Tibial nerve (tissue), 4 donors: Measurements from ENCODE around the gene ADAMTS4. TPM values are rescaled to one million over a fixed set of nuclear protein-coding genes. Genes with fewer than 3 reads are reported as not detected.

Experiments used
- DNase-seq, 2 donors: peaks; one replicate each; pipeline ENCODE4 v3.0.0-alpha.2; 2019; ENCODE audit warnings: low spot score in 2 of 2
- H3K27ac ChIP-seq, 4 donors: fragments of 200-600 bp; sonication (generic) in 3 of 4; one replicate each; pipeline ENCODE4 v1.5.1; 2017 to 2019; ENCODE audit warnings: mild to moderate bottlenecking in 1 of 4
- H3K27me3 ChIP-seq, 2 donors: fragments of 200-600 bp; sonication (generic) in 1 of 2; one replicate each; pipeline versions ENCODE4 v1.5.1 to v1.6.0; 2017 to 2019
- H3K36me3 ChIP-seq, 3 donors: fragments of 200-600 bp; sonication (generic); one replicate each; pipeline ENCODE4 v1.5.1; 2018 to 2019
- H3K4me1 ChIP-seq, 4 donors: fragments of 200-600 bp; sonication (generic) in 3 of 4; one replicate each; pipeline ENCODE4 v1.5.1; 2017 to 2019
- H3K4me3 ChIP-seq, 4 donors: fragments of 200-600 bp; sonication (generic) in 3 of 4; one replicate each; pipeline ENCODE4 v1.5.1; 2017 to 2019; ENCODE audit warnings: mild to moderate bottlenecking in 1 of 4, moderate library complexity in 1 of 4
- H3K9me3 ChIP-seq, 4 donors: fragments of 200-600 bp; sonication (generic) in 3 of 4; one replicate each; pipeline ENCODE4 v1.5.1; 2017 to 2019
- EP300 ChIP-seq, 2 donors: sonication (generic); formaldehyde crosslinking; IDR thresholded peaks; one replicate each; pipeline ENCODE4 v1.6.1; 2017; ENCODE audit warnings: antibody characterized with exemption in 2 of 2, mild to moderate bottlenecking in 1 of 2
- POLR2A ChIP-seq, 2 donors: fragments of 450-650 bp; IDR thresholded peaks; one replicate each; pipeline ENCODE4 v1.6.1; 2017; ENCODE audit warnings: antibody characterized with exemption in 2 of 2, mild to moderate bottlenecking in 2 of 2, moderate library complexity in 2 of 2
- WGBS, 2 donors: methylation state at CpG; one replicate each; pipeline ENCODE4 v1.1.5; 2018; 5-methylcytosine and 5-hydroxymethylcytosine counted together
- total RNA-seq, 4 donors: library from RNA; depleted of rRNA; stranded (reverse); fragments of >200 nt; gene quantifications; one replicate each; pipeline ENCODE4 v1.1.0, GENCODE V29; 2016
- TF ChIP-seq, protein P1 (sequence below), 5 experiments: fragments of 200-600 bp in 3 of 5; fragments of 450-650 bp in 2 of 5; sonication (generic) in 3 of 5; IDR thresholded peaks; one replicate each; pipeline ENCODE4 v1.5.1; 2016 to 2019; ENCODE audit warnings: antibody characterized with exemption in 5 of 5, mild to moderate bottlenecking in 3 of 5, moderate library complexity in 2 of 5

The ADAMTS4 gene
- total RNA-seq, 4 donors from 2014 or later = 9.0 to 54.9 (median 19.5) TPM

DNA sequence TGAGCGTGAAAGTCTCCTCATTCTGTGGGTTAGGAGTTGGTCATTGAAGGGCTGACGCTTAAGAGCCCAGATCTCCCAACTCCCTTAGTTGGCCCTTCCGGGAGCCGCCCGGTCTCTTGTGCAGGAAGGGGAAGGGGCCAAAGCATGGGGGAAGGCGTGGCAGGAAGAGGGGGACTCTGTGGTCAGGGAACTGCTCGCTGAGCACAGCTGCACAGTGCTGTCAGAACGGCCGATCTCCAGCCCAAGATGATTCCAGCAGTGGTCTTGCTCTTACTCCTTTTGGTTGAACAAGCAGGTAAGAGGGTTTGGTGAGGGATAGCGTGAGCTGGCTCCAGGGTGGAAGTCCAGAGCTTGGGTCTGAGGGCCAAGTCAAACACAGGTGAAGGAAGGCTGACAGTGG is 16.2 kb upstream of the ADAMTS4 start, which contains the start of gene FCER1G:
Gene FCER1G (plus strand): TSS at position 220 of the 400 bp plus-strand sequence. CDS start 27 bp downstream, at position 247.
- Histone ChIP-seq H3K4me3 (peak within 1 kb of the TSS in 3 of 4 donors; percentile 8 to 44 (median 9)), H3K27ac (peak within 1 kb of the TSS in 3 of 4 donors; percentile 5 to 88 (median 83)), H3K27me3 (no peaks in the 10 kb centered on the region), H3K9me3 (no peaks in the 10 kb centered on the region), H3K36me3 (peaks cover 0 to 55% (median 25%) of the 10 kb centered on the region in 3 donors), H3K4me1 (peaks cover 0 to 13% (median 6%) of the 10 kb centered on the region in 4 donors)
- TF ChIP-seq EP300 (IDR thresholded peaks at IDR 0.05) (peak in 1 of 2 donors; percentile 60), POLR2A (IDR thresholded peaks at IDR 0.05) (peak; percentile 9 to 36)
- TF ChIP-seq, protein P1, sequence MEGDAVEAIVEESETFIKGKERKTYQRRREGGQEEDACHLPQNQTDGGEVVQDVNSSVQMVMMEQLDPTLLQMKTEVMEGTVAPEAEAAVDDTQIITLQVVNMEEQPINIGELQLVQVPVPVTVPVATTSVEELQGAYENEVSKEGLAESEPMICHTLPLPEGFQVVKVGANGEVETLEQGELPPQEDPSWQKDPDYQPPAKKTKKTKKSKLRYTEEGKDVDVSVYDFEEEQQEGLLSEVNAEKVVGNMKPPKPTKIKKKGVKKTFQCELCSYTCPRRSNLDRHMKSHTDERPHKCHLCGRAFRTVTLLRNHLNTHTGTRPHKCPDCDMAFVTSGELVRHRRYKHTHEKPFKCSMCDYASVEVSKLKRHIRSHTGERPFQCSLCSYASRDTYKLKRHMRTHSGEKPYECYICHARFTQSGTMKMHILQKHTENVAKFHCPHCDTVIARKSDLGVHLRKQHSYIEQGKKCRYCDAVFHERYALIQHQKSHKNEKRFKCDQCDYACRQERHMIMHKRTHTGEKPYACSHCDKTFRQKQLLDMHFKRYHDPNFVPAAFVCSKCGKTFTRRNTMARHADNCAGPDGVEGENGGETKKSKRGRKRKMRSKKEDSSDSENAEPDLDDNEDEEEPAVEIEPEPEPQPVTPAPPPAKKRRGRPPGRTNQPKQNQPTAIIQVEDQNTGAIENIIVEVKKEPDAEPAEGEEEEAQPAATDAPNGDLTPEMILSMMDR (IDR thresholded peaks at IDR 0.05) = no peak
- DNase-seq = peak in 1 of 2 donors; percentile 53
- WGBS, 2 donors = 73 to 82% methylated on average over 10 of the region's 10 CpGs

DNA sequence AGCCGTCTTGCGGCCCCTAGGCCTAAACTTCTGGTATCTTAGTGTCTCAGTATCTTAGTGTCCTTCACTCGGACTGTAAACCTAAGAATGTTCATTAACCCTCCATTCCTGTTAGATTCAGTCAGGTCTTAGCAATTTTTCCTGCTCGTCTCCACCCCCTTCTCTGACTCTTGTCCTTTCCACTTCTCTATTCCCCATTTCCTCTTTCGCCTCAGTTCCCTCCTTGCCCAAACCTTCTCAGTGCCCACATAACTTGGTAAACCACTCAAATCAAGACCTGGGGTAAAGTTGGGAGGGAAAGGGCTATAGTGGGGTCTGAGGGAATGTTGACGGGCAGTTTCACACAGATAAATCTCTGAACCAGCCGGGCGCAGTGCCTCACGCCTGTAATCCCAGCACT is 15.5 kb upstream of the ADAMTS4 start:
- no peak for DNase-seq
- no peaks in the 10 kb centered on the region for H3K9me3 ChIP-seq
- H3K36me3 ChIP-seq = peaks cover 0 to 60% (median 25%) of the 10 kb centered on the region in 3 donors
- peak overlapping the region in 2 of 4 donors; percentile 40 to 88 for H3K27ac ChIP-seq
- TF ChIP-seq POLR2A (IDR thresholded peaks at IDR 0.05) (no peak), EP300 (IDR thresholded peaks at IDR 0.05) (peak in 1 of 2 donors; percentile 16)
- peak overlapping the region in 1 of 4 donors; percentile 44 for H3K4me3 ChIP-seq
- no peaks in the 10 kb centered on the region for H3K27me3 ChIP-seq
- H3K4me1 ChIP-seq = peaks cover 0 to 18% (median 7%) of the 10 kb centered on the region in 4 donors
- 80 to 85% methylated on average over 9 of the region's 9 CpGs for WGBS, 2 donors

DNA sequence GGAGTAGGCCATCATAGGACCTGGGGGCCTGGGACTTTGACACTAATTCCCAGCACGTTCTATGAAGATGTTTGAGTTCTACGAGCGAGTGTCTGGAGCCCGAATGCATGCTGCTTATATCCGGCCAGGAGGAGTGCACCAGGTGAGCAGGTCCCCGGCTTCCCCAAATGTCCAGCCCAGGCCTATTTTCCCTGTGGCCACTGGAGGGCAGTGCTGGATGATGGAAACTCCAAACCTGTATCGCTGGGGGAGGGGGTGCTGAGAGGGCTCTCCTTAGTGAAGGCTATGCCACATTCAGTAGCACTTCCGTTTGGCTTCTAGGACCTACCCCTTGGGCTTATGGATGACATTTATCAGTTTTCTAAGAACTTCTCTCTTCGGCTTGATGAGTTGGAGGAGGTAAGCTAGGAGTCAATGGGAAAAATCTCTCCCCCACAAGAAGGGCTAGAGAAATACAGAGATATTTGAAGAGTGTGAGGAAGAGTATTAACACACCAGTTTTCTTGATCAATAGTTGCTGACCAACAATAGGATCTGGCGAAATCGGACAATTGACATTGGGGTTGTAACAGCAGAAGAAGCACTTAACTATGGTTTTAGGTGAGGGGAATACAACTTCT is 11.0 kb upstream of the ADAMTS4 start:
- H3K4me1 ChIP-seq = peaks cover 0 to 35% (median 0%) of the 10 kb centered on the region in 4 donors
- H3K4me3 ChIP-seq = no peak overlapping the region
- peak overlapping the region in 2 of 4 donors; percentile 37 to 54 for H3K27ac ChIP-seq
- DNase-seq = peak in 1 of 2 donors; percentile 72
- WGBS, 2 donors = 33 to 37% methylated on average over 11 of the region's 11 CpGs
- no peaks in the 10 kb centered on the region for H3K27me3 ChIP-seq
- H3K9me3 ChIP-seq = no peaks in the 10 kb centered on the region
- TF ChIP-seq POLR2A (IDR thresholded peaks at IDR 0.05) (no peak), EP300 (IDR thresholded peaks at IDR 0.05) (peak in 1 of 2 donors; percentile 9)
- TF ChIP-seq, protein P1 (IDR thresholded peaks at IDR 0.05) = peak; percentile 83 to 87 (median 85)
- H3K36me3 ChIP-seq = peaks cover 0 to 97% (median 25%) of the 10 kb centered on the region in 3 donors

DNA sequence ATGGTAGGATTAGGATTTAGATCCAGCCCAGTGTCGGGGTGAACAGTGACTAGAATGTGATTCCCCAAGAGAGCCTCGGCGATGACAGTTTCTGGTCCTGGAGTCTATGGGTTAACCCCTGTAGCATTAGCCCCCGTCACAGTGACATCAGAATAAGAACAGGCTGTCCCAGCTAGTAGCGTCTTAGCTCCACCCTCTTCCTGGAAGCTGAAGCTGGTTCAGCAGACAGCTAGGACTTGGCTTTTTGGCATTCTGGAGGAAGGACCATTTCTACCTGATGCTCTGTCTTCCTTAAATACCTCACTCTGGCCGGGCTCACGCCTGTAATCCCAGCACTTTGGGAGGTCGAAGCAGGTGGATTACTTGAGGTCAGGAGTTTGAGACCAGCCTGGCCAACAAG is 8.3 kb upstream of the ADAMTS4 start:
- Histone ChIP-seq H3K27ac (peak overlapping the region in 3 of 4 donors; percentile 71 to 97 (median 73)), H3K4me3 (no peak overlapping the region), H3K4me1 (peaks cover 0 to 58% (median 13%) of the 10 kb centered on the region in 4 donors), H3K9me3 (no peaks in the 10 kb centered on the region), H3K36me3 (peaks cover 0 to 84% (median 13%) of the 10 kb centered on the region in 3 donors), H3K27me3 (no peaks in the 10 kb centered on the region)
- no peak for TF ChIP-seq POLR2A (IDR thresholded peaks at IDR 0.05)
- TF ChIP-seq EP300 (IDR thresholded peaks at IDR 0.05) = peak; percentile 69 to 77
- WGBS, 2 donors = 68 to 70% methylated on average over 8 of the region's 8 CpGs
- DNase-seq = no peak

DNA sequence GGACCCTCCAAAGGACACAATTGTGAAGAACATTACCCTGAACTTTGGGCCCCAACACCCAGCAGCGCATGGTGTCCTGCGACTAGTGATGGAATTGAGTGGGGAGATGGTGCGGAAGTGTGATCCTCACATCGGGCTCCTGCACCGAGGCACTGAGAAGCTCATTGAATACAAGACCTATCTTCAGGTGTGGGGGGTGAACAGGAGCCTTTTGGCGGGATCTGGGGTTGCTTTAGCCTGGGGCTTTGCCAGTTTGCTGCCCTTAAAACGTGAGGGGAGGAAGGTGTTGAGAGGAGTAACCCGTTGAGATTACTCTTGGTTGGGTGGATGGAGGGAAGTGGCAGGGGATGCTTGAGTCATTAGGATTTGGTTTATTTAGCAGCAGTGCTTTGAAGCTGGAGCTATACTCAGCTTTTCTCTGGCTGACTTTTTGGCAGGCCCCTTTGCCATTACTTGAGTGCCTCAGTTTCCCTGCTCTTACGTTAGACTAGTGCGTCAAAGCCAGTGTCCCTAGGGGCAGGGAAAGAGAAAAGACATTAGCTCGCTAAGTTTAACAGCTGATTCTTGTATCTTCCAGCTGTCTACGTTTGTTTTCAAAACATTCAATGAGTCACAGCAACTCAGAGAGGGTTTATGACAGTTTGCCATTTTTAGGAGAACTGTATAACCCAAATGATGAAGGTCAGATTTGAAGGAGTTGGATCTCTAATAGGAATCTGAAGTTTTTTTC is 7.7 kb upstream of the ADAMTS4 start:
- Histone ChIP-seq H3K27ac (peak overlapping the region in 3 of 4 donors; percentile 71 to 97 (median 73)), H3K4me1 (peaks cover 0 to 60% (median 16%) of the 10 kb centered on the region in 4 donors), H3K9me3 (no peaks in the 10 kb centered on the region), H3K36me3 (peaks cover 0 to 78% (median 8%) of the 10 kb centered on the region in 3 donors), H3K27me3 (no peaks in the 10 kb centered on the region), H3K4me3 (no peak overlapping the region)
- TF ChIP-seq POLR2A (IDR thresholded peaks at IDR 0.05) (no peak), EP300 (IDR thresholded peaks at IDR 0.05) (no peak)
- TF ChIP-seq, protein P1 (IDR thresholded peaks at IDR 0.05) = no peak
- no peak for DNase-seq
- 73 to 76% methylated on average over 12 of the region's 12 CpGs for WGBS, 2 donors
